IPS-NIHi11 (cell line): ENCODE measurements around the gene EXOG.

Experiments
- DNase-seq: peaks from one replicate; pipeline ENCODE4 v3.0.0; 2012; ENCODE audit warnings: mixed read lengths, low spot score

The EXOG gene

DNA sequence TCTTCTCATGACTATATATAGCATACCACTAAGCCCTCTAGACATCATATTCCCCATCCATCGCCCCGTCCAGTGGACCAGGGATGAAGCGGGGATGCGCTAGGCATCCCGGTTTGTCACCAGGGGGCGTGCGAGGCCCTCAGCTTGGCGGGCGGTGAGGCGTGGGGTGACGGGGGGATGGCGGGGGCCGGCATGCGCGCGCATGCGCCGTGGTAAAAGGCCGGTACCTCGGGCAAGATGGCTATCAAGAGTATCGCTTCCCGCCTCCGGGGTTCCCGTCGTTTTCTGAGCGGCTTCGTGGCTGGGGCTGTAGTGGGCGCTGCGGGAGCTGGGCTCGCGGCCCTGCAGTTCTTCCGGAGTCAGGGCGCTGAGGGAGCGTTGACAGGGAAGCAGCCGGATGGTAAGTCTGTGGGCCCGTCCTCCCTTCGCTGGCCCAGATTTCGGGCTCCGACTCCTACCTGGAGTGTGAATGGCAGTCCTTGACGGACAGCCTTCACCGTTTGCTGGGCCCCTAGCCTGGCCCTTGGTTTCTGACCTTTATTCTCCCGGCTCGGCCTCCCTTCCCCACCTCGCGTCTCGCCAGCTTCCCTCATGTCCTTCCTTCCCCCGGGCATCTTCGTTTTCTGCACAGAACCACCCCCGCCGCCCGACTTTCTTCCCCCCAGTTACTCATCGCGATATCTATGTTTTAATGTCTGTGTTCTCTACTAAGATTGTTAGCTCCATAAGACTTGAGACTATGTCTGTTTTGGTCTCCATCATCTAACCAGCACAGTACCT is at the start of gene EXOG:
EXOG (plus strand) TSS at position 210 of the 780 bp plus-strand sequence; CDS start at position 238, 28 bp downstream.
- DNase-seq = peak; percentile 99

DNA sequence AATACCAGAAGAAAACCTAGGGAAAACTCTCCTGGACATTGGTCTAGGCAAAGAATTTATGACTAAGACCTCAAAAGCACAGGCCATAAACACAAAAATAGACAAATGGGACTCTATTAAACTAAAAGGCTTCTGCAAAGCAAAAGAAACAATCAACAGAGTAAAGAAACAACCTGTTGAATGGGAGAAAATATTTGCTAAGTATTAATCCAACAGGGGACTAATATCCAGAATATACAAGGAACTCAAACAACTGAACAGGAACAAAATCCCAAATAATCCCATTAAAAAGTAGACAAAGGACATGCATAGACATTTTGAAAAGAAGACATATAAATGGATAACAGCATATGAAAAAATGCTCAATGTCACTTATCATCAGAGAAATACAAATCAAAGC is 49.3 kb upstream of the EXOG start:
- no peak for DNase-seq

- DNase-seq = no peak
Observed at GRCh38 chr3:38450853-38451252, 45.3 kb upstream of the EXOG start.

DNA sequence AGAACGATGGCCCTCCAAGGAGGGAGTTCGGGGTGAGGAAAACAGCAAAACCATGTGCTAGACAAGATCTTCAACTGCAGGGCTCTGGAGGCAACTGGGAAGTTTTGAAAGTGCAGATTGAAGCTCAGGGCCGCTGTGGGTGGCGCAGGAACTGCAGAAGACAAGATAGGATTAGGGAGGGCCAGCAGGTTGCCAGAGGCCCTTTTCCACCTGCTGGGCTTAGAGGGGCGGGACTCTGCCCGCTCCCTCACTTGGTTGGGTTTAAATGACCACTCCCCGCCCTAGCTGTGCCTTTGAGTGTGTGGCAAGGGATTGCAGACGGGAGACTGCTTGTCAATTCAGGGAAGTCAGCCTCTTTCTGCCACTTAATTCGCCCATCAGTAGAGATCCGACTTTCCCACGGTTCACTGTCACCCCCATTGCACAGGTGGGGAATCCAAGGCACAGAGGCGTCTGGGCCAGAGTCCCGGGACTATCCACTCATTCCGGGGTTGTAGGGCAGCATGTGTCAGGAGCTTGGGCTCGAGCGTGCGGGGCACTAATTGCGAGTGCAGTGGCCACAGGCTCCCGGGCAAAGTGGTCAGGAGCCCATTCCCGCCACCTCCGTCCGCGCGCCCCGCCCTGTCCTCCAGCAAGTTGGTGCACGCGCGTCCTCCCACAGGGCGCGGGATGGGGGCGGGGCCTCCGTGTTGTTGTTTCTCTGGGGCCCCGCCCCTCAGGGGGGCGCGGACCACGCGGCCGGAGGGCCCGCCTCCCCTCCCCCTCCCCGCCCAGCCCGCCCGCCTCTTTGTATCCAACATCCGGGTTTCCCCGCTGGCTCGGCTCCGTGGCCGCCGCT is 42.8 kb upstream of the EXOG start, which contains the start of gene ACVR2B:
ACVR2B (plus strand) TSS at position 816 of the 838 bp plus-strand sequence. CDS start 433 bp downstream, outside the sequence.
- DNase-seq = peak; percentile 95

DNA sequence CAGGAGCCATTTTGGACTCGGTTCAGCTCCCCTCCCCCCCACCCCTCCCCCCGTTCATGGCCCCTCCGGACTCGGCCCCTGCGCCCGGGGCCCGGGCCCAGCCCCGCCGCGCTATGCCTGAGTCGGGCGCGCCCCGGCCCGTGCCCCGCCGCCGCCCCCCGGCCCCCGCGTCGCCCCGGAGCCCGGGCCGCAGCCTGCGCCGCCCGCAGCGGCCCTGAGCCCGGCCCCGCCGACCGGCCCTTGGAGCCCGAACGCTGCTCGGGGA is 42.3 kb upstream of the EXOG start:
- DNase-seq = no peak

GRCh38 chr3:38454178-38454883 is 41.8 kb upstream of the EXOG start:
- peak; percentile 54 for DNase-seq

DNA sequence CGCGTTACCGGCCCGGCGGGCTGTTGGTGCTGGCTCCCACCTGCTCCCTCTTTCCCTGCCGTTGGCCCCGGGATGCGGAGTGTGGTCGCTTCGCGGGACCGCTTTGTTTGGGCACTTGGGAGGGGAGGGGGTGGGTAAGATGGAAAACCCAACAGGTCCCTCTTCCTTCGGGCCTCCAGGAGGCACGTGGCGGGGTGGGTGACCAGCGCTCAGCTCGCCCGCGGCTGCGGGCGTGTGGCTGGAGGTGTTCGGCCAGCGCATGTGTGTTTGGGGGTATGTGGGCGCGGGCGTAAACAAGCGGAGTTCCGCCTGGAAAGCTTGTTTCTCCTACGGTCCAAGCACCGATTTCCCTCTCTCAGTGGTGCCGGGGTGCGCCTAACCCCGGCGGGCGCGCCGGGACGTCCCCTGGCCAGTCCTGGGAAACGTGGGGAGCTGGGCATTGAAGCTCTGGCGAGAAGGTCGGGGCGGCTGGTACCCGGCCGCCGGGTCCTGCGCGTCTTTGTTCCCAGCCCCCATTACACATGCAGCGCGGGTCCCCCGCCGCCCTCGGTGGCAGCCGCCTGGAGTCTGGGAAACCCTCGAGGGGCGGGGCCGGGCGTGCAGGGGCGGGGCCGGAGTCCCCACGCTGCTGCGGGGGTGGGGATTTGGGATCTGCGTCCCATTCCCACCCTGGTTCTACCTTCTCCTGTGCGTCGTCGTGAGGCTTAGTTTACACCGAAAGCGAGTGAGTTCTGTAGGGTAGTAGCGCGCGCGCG is 41.1 kb upstream of the EXOG start:
- peak; percentile 90 for DNase-seq

DNA sequence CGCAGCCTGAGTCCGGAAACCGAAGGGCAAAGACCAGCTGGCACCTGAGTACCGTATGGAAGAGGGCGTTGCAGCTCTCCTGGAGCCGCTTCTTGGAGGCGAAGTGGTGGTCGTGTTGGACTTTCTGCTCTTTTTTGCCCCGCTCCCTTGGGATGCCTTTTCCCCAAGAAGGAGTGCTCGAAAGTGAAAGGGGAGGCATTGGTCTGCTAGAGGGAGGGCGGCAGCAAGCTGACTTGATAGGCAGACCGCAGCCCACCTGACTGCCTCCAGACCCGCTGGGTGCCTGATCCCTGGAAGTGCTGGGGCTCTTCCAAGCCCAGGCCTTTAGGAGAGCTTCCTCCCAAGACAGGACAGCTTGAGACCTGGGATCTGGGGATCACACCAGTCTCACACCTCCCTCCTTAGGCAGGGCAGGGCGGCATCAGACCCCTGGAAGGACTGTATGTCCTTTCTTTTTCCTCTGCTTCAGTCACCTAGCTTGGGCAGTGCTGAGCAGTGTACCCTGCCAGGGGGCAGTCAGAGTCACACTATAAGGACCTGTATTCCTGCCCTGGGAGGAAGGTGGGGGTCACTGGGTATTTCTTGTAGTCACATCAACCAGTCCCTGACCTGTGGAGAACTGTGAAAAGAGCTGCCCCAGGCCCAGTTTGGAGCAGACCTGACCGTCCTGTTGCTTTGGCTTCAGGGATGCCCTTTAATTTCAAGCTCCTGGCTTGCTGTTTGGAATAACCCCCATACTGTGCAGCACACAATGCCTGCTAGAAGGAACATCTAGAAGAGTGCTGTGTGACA is 40.3 kb upstream of the EXOG start:
- peak; percentile 55 for DNase-seq

DNA sequence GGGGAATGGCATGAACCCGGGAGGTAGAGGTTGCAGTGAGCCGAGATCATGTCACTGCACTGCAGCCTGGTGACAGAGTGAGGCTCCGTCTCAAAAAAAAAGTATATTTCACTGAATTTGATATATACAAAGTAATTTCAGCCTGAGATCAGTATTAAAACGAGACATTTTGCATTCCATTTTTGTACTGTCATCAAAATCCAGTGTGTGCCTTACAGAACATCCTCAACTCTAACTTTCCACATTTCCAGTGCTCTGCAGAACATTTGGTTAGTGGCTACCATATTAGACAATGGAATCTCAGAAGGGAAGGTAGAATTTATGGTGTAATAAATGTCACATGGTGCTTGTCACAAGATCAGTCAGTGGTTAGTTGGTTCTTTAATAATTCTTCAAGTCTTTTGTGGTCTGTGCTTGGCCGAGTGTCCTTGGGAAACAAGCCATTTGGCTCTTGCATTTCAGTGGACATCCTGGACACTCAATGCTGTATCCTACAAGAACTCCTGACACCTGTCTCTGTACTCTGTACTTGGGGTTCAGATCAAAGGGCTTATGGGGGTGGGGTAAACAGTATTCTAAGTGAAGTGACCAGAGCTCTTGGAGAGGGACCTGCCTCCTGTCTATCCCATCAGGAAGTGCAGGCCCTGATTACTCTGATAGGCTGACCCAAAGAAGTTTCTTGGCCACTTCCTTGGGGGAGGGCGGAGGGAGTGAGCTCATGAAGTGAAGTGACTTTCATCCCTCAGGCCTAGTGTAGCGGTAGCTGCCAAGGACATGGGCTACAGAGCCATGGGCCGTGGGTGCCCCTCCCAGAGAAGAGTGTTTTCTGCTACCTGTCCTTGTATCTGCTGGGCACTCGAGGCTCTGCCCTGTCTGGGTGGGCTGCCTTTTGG is 38.8 kb upstream of the EXOG start:
- peak; percentile 17 for DNase-seq

DNA sequence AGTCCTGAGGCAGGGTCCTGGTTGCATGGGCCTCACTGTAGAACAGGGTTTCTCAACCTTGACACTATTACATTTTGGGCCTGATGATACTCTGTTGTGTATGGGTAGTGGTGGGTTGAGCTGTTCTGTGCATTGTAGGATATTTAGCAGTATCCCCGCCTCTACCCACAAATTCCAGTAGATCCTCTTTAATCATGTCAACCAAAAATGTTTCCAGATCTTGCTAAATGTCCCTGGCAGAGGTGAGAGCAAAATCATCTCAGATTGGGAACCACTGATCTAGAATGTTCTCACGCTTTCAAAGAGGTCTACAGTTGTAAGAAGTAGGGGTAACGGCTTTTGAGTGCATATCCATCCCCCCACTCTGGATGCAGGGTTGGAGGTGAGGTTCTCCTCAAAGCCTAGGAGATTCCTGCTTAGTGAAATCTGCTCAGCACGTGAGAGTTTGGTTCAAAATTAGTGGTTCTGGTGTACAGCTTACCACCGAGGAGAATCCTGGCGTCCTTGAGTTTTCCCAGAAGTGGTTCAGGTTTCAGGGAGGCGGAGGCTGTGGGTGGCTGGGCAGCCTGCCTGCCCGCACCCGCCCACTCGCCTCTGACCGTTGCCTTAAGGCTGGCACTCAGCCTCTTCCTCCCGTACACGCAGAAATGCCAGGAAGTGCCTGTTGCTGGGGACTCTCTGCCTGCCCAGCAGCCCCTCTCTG is 37.2 kb upstream of the EXOG start:
- peak; percentile 76 for DNase-seq

DNA sequence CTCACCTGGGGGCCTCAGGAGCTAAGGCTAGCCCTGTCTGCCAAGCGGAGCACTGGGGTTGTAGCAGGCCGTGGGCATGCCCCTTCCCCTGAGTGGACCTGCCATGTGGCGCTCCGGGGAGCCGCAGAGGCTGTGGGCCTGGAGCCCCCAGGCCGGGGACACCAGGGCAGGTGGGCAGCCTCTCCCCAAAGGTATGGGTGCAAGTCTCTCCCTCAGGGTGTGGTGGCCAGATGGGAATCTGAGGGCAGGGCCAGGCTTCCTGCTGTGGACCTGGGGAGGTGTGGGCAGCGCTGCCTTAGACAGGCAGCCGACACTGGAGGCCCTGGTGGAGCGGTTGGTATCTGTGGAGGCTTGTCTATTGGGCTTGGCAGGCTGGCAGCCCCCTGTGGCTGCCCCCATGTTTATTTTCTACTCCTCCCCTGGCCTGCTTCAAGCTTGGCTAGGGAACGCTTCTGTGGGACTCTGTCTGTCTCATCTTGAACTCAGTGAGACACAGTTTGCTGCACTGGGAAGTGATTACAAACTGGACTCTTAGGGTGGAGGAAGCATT is 36.6 kb upstream of the EXOG start:
- no peak for DNase-seq

- DNase-seq = no peak
Observed at GRCh38 chr3:38460377-38461270, 35.5 kb upstream of the EXOG start.

GRCh38 chr3:38465588-38466154 is 30.5 kb upstream of the EXOG start:
- no peak for DNase-seq

DNA sequence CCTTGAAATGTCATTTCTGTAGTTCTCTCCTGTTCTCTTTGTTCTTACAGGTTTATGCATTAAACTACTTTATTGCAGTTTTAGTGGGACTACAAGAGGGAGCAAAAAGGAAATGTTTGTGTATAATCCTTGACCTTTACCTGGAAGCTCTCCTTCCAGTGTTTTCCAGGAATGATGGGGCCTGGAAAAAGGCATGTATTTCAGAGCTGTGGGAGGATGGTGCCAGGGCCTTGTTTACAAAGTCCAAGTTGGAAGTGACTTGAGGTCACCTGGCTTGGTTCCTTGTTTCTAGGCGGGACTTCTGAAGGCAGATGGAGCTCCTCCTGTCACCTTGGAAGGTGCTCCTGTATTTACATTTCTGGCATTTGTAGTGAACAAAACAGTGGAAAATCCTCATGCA is 27.4 kb upstream of the EXOG start:
- DNase-seq = no peak

GRCh38 chr3:38469852-38470251 is 26.3 kb upstream of the EXOG start:
- no peak for DNase-seq

DNA sequence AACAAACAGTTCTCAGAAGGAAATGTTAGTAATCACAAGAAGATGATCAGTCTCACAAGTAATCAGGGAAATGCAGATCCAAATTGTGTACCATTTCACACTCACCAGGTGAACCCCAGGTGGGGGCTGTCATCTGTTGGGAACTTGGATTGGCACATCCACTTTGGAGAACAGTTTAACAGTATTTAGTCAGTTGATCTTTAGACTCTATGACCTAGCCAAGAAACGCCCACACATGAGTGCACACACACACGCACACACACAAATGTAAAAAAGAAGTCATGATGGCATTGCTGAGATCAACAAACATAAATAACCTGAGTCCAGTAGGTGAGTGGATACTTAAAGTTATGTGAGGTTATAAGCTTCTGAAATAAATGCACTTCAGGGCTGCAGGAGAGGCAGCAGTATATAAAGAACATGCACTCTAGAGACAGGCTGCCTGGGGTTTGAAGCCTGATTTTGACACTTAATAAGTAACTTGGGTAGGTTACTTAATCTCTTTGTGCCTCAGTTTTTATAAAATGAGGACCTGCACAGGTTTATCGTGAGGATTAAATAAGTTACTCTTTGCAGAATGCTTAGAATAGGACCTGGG is 24.8 kb upstream of the EXOG start:
- no peak for DNase-seq

GRCh38 chr3:38472342-38472741 is 23.8 kb upstream of the EXOG start:
- DNase-seq = no peak
